ENCODE data around the gene IGSF9. TPM values are rescaled to one million over a fixed set of nuclear protein-coding genes. Genes with fewer than 3 reads are reported as not detected.

Gene IGSF9
- total RNA-seq, 1 experiment from 2014 or later: 7.1 TPM

GRCh38 chr1:159968901-159969300 is 23.5 kb upstream of the IGSF9 start:
- Histone ChIP-seq H3K27me3 (replicated peaks; ENCODE audit: insufficient read depth, low read depth, low read length, poor library complexity) (peaks cover 32% of the 10 kb centered on the region), H3K27ac (ENCODE audit: low read depth, low read length, poor library complexity, severe bottlenecking) (no peak overlapping the region), H3K36me3 (ENCODE audit: insufficient read depth, low read length, poor library complexity, severe bottlenecking) (no peaks in the 10 kb centered on the region), H3K9me3 (ENCODE audit: low read depth, low read length, poor library complexity, severe bottlenecking) (no peaks in the 10 kb centered on the region), H3K4me1 (ENCODE audit: insufficient read depth, low read length, poor library complexity, severe bottlenecking) (no peaks in the 10 kb centered on the region), H3K4me3 (ENCODE audit: low read depth, low read length, poor library complexity, severe bottlenecking) (no peak overlapping the region)
- BruUV-seq (replicated peaks): no TSS peak
- ChIA-PET POLR2A (ENCODE audit: low non-redundant PET) (no interaction called here), CTCF (no interaction called here)
- TF ChIP-seq, protein P1, sequence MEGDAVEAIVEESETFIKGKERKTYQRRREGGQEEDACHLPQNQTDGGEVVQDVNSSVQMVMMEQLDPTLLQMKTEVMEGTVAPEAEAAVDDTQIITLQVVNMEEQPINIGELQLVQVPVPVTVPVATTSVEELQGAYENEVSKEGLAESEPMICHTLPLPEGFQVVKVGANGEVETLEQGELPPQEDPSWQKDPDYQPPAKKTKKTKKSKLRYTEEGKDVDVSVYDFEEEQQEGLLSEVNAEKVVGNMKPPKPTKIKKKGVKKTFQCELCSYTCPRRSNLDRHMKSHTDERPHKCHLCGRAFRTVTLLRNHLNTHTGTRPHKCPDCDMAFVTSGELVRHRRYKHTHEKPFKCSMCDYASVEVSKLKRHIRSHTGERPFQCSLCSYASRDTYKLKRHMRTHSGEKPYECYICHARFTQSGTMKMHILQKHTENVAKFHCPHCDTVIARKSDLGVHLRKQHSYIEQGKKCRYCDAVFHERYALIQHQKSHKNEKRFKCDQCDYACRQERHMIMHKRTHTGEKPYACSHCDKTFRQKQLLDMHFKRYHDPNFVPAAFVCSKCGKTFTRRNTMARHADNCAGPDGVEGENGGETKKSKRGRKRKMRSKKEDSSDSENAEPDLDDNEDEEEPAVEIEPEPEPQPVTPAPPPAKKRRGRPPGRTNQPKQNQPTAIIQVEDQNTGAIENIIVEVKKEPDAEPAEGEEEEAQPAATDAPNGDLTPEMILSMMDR (conservative IDR thresholded peaks at IDR 0.05; ENCODE audit: low read depth, low read length): no peak
- TF ChIP-seq EZH2 (IDR thresholded peaks at IDR 0.05; ENCODE audit: borderline replicate concordance, low read depth, low read length, poor library complexity, severe bottlenecking): no peak
- intact Hi-C loops (cut with micrococcal nuclease; ENCODE audit: unreplicated experiment): no loop called here
- DNase-seq (ENCODE audit: low spot score): no peak

- no peak for DNase-seq (ENCODE audit: low spot score)
- no peak for TF ChIP-seq EZH2 (IDR thresholded peaks at IDR 0.05; ENCODE audit: borderline replicate concordance, low read depth, low read length, poor library complexity, severe bottlenecking)
- TF ChIP-seq, protein P1 (conservative IDR thresholded peaks at IDR 0.05; ENCODE audit: low read depth, low read length): no peak
- H3K27me3 ChIP-seq (replicated peaks; ENCODE audit: insufficient read depth, low read depth, low read length, poor library complexity): peaks cover 28% of the 10 kb centered on the region
- H3K9me3 ChIP-seq (ENCODE audit: low read depth, low read length, poor library complexity, severe bottlenecking): no peaks in the 10 kb centered on the region
- H3K27ac ChIP-seq (ENCODE audit: low read depth, low read length, poor library complexity, severe bottlenecking): no peak overlapping the region
- ChIA-PET POLR2A (ENCODE audit: low non-redundant PET) (no interaction called here), CTCF (interaction anchor here (0.8 kb wide), 1 partner anchor 11 kb away, joined by 3 read pairs; the partner anchor contains the start of gene SLAMF9)
- BruUV-seq (replicated peaks): no TSS peak
- intact Hi-C loops (cut with micrococcal nuclease; ENCODE audit: unreplicated experiment): no loop called here
- H3K36me3 ChIP-seq (ENCODE audit: insufficient read depth, low read length, poor library complexity, severe bottlenecking): no peaks in the 10 kb centered on the region
- H3K4me1 ChIP-seq (ENCODE audit: insufficient read depth, low read length, poor library complexity, severe bottlenecking): no peaks in the 10 kb centered on the region
- no peak overlapping the region for H3K4me3 ChIP-seq (ENCODE audit: low read depth, low read length, poor library complexity, severe bottlenecking)
Observed at GRCh38 chr1:159965263-159965662, 19.9 kb upstream of the IGSF9 start.

DNA sequence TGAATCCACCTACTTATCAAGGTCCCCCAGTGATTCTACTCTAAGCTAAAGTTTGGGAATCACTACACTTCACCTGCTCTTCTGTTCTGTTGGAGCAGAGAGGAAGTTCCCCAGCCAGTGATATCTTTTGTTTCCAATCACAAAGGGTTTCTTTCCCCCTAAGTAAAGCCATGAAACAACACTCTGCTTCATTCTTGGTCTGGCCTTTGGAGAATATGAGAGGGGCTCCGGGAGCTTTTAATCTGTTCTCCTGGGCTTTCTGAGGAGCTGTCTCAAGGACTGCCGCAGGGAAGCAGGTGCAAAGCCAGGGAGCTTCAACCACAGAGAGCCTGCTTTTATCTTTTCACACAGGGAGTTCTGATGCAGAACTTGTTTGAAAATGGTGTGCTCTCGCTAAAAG is 18.7 kb upstream of the IGSF9 start:
- ChIA-PET POLR2A (ENCODE audit: low non-redundant PET) (no interaction called here), CTCF (no interaction called here)
- Histone ChIP-seq H3K4me1 (ENCODE audit: insufficient read depth, low read length, poor library complexity, severe bottlenecking) (no peaks in the 10 kb centered on the region), H3K27me3 (replicated peaks; ENCODE audit: insufficient read depth, low read depth, low read length, poor library complexity) (peaks cover 34% of the 10 kb centered on the region), H3K4me3 (ENCODE audit: low read depth, low read length, poor library complexity, severe bottlenecking) (no peak overlapping the region), H3K36me3 (ENCODE audit: insufficient read depth, low read length, poor library complexity, severe bottlenecking) (no peaks in the 10 kb centered on the region), H3K27ac (ENCODE audit: low read depth, low read length, poor library complexity, severe bottlenecking) (no peak overlapping the region), H3K9me3 (ENCODE audit: low read depth, low read length, poor library complexity, severe bottlenecking) (no peaks in the 10 kb centered on the region)
- no peak for TF ChIP-seq EZH2 (IDR thresholded peaks at IDR 0.05; ENCODE audit: borderline replicate concordance, low read depth, low read length, poor library complexity, severe bottlenecking)
- TF ChIP-seq, protein P1 (conservative IDR thresholded peaks at IDR 0.05; ENCODE audit: low read depth, low read length): no peak
- no peak for DNase-seq (ENCODE audit: low spot score)
- intact Hi-C loops (cut with micrococcal nuclease; ENCODE audit: unreplicated experiment): no loop called here
- BruUV-seq (replicated peaks): no TSS peak
